Lung (tissue), 12 donors: ENCODE results near the gene RUVBL2. TPM values are rescaled to one million over a fixed set of nuclear protein-coding genes. Genes with fewer than 3 reads are reported as not detected.

Experiments
- ATAC-seq: fragments of 200-7000 bp; cut with Tn5 transposase; one replicate; pipeline ENCODE4 v1.9.1; 2020; ENCODE audit warnings: moderate number of reproducible peaks; ENCODE audit not compliant: insufficient read depth, low FRiP score
- DNase-seq, 3 donors: peaks; one replicate each; pipeline ENCODE4 v3.0.0-alpha.2; 2013 to 2017
- H3K27ac ChIP-seq, 2 donors: one replicate each; pipeline ENCODE4 v1.5.1; 2013; ENCODE audit warnings: mild to moderate bottlenecking in 2 of 2, moderate library complexity in 2 of 2, control low read depth in 1 of 2, inconsistent platforms in 1 of 2, low read depth in 1 of 2, low read length in 1 of 2
- H3K27me3 ChIP-seq, 3 donors: one replicate each; pipeline ENCODE4 v1.5.1; 2013; ENCODE audit warnings: low read length in 2 of 3; ENCODE audit not compliant: control insufficient read depth in 3 of 3, insufficient read depth in 3 of 3
- H3K36me3 ChIP-seq, 4 donors: one replicate each; pipeline ENCODE4 v1.5.1; 2013; ENCODE audit warnings: low read length in 4 of 4, mild to moderate bottlenecking in 1 of 4, moderate library complexity in 1 of 4; ENCODE audit not compliant: control insufficient read depth in 4 of 4, insufficient read depth in 4 of 4
- H3K4me1 ChIP-seq, 5 donors: one replicate each; pipeline ENCODE4 v1.5.1; 2013; ENCODE audit warnings: low read length in 5 of 5, mild to moderate bottlenecking in 2 of 5, moderate library complexity in 1 of 5; ENCODE audit not compliant: control insufficient read depth in 5 of 5, insufficient read depth in 5 of 5
- H3K4me3 ChIP-seq: one replicate; pipeline ENCODE4 v1.5.1; 2013; ENCODE audit warnings: mild to moderate bottlenecking, control low read depth, moderate library complexity
- H3K9ac ChIP-seq, 2 donors: one replicate each; pipeline ENCODE4 v1.5.1; 2013; ENCODE audit warnings: low read length in 2 of 2, control low read depth in 1 of 2; ENCODE audit not compliant: insufficient read depth in 1 of 2
- H3K9me3 ChIP-seq, 4 donors: one replicate each; pipeline ENCODE4 v1.5.1; 2013; ENCODE audit warnings: low read length in 3 of 4, mild to moderate bottlenecking in 1 of 4, moderate library complexity in 1 of 4; ENCODE audit not compliant: control insufficient read depth in 4 of 4, insufficient read depth in 3 of 4
- WGBS, 2 donors: extraction: QIAGEN DNeasy Blood & Tissue Kit; methylation state at CpG; one replicate each; pipeline ENCODE4 v1.1.7; 2013; 5-methylcytosine and 5-hydroxymethylcytosine counted together
- polyA plus RNA-seq, 2 donors: library from polyadenylated mRNA; stranded (reverse); fragments of 200-250 nt; gene quantifications; one replicate each; pipeline ENCODE4 v1.2.1, GENCODE V29; 2013
- total RNA-seq, 2 donors: library from RNA; depleted of rRNA in 1 of 2; stranded (reverse); fragments of >200 nt in 1 of 2; gene quantifications; one replicate each; pipeline ENCODE4 v1.2.1, GENCODE V29; 2014 to 2021
- TF ChIP-seq, protein P1 (sequence below): IDR thresholded peaks from 2 replicates; pipeline ENCODE4 v1.5.1; 2012; ENCODE audit warnings: mild to moderate bottlenecking; ENCODE audit errors: control extremely low read depth, extremely low read depth
- donor health status: control.
- donor health status: control.
- donor health status: Bipolar disorder and iron deficiency.
- donor health status: healthy.
- donor health status: DM: yes; HTN: yes; CAD: no.

RUVBL2 gene
- total and polyA plus RNA-seq, 4 donors, result 80.7 to 112 (median 96.8) TPM

DNA sequence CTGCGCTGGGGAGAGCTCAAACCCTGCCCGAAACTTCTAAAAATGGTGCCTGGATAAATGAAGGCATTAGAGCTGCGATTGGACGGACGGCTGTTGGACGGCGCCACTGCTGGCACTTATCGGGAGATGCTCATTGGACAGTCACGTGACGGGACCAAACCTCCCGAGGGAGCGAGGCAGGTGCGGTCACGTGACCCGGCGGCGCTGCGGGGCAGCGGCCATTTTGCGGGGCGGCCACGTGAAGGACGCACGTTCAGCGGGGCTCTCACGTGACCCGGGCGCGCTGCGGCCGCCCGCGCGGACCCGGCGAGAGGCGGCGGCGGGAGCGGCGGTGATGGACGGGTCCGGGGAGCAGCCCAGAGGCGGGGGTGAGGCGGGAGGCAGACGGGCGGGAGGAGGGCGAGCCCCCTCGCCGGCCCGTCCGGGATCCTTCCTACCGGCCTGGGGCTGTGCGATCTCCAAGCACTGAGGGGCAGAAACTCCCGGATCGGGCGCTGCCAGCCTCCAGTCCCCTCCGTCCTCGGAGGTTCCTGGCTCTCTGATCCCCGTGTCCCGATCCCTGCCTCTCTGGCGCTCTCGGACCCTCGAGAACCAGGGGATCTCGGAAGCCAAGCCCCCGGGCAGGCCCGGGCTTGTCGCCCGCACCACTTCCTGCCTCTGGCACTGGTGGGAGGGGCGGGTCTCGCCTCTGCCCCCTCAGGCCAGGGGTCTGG, 38.9 kb upstream of the RUVBL2 start, which contains the start of gene BAX:
TSS of gene BAX (plus strand) at position 281 of the 713 bp plus-strand sequence. CDS start at position 335, 54 bp downstream.
- ATAC-seq (peak; percentile 90), DNase-seq (peak; percentile 93 to 96 (median 96))
- Histone ChIP-seq H3K9me3 (no peaks in the 10 kb centered on the region), H3K4me1 (peaks cover 0 to 9% (median 7%) of the 10 kb centered on the region in 5 donors), H3K27me3 (no peaks in the 10 kb centered on the region), H3K27ac (peak within 1 kb of the TSS; percentile 73 to 79), H3K9ac (peak within 1 kb of the TSS; percentile 63 to 67), H3K36me3 (peaks cover 0 to 4% (median under 1%) of the 10 kb centered on the region in 4 donors), H3K4me3 (peak within 1 kb of the TSS; percentile 86)
- 0 to 1% methylated on average over 67 to 71 of the region's 71 CpGs for WGBS, 2 donors
- TF ChIP-seq, protein P1, sequence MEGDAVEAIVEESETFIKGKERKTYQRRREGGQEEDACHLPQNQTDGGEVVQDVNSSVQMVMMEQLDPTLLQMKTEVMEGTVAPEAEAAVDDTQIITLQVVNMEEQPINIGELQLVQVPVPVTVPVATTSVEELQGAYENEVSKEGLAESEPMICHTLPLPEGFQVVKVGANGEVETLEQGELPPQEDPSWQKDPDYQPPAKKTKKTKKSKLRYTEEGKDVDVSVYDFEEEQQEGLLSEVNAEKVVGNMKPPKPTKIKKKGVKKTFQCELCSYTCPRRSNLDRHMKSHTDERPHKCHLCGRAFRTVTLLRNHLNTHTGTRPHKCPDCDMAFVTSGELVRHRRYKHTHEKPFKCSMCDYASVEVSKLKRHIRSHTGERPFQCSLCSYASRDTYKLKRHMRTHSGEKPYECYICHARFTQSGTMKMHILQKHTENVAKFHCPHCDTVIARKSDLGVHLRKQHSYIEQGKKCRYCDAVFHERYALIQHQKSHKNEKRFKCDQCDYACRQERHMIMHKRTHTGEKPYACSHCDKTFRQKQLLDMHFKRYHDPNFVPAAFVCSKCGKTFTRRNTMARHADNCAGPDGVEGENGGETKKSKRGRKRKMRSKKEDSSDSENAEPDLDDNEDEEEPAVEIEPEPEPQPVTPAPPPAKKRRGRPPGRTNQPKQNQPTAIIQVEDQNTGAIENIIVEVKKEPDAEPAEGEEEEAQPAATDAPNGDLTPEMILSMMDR, result no peak

DNA sequence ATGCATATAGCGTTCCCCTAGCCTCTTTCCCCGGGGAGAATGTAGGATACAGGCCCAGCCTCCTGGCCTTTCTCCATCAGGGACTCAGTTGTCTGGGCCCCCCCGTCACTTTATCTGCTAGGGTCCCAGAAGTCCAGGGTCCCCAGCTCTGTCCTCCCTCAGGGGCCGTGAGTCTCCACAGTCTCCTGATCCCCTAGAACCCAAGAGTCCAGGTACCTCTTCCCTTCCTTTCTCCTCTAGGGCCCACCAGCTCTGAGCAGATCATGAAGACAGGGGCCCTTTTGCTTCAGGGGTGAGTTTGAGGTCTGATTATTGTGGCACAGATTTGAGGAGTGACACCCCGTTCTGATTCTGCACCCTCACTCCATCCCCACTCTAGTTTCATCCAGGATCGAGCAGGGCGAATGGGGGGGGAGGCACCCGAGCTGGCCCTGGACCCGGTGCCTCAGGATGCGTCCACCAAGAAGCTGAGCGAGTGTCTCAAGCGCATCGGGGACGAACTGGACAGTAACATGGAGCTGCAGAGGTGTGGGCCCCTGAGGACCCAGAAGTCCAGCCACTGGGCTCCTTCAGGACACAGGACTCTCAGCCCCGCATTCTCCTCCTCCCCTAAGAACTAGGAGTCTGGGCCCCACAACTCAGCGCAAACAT, 38.3 kb upstream of the RUVBL2 start:
- ATAC-seq (no peak), DNase-seq (no peak)
- TF ChIP-seq, protein P1, result no peak
- peaks cover 0 to 4% (median under 1%) of the 10 kb centered on the region in 4 donors for H3K36me3 ChIP-seq
- peaks cover 0 to 9% (median 6%) of the 10 kb centered on the region in 5 donors for H3K4me1 ChIP-seq
- peak overlapping the region; percentile 86 for H3K4me3 ChIP-seq
- H3K27me3 ChIP-seq, result no peaks in the 10 kb centered on the region
- 59 to 68% methylated on average over 16 of the region's 16 CpGs for WGBS, 2 donors
- H3K27ac ChIP-seq, result peak overlapping the region; percentile 72 to 79
- H3K9ac ChIP-seq, result peak overlapping the region; percentile 63 to 67
- H3K9me3 ChIP-seq, result no peaks in the 10 kb centered on the region

DNA sequence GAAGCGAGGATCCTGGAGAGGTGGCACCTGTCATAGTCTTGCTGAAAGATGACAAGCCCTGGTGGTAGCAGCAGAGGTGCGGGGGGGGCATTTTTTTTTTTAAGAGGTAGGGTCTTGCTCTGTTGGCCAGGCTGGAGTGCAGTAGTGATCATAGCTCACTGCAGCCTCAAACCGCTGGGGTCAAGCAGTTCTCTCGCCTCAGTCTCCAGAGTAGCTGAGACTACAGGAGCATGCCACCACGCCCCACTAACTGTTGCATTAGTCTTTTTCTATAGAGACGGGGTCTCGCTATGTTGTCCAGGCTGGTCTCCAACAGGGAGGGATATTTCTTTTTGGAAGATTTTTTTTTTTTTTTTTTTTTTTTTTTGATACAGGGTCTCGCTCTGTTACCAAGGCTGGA, 35.7 kb upstream of the RUVBL2 start:
- TF ChIP-seq, protein P1, result no peak
- Histone ChIP-seq H3K36me3 (peaks cover 0 to 7% (median under 1%) of the 10 kb centered on the region in 4 donors), H3K27ac (no peak overlapping the region), H3K4me3 (no peak overlapping the region), H3K4me1 (peaks cover 0 to 18% (median 6%) of the 10 kb centered on the region in 5 donors), H3K9ac (no peak overlapping the region), H3K9me3 (no peaks in the 10 kb centered on the region), H3K27me3 (no peaks in the 10 kb centered on the region)
- DNase-seq, result no peak
- ATAC-seq, result no peak
- 97% methylated on average over 8 of the region's 8 CpGs for WGBS, 2 donors
